GM12892 (cell line): ENCODE measurements around the gene UIMC1.
"Not testable (repeated sequence)": the region's sequence is repeated elsewhere in the genome, so short reads cannot be mapped to it uniquely, and the experiment has no call there.

Source experiments
- DNase-seq: peaks from one replicate; pipeline ENCODE4 v3.0.0; 2011; ENCODE audit not compliant: insufficient read length
- FAIRE-seq: peaks from 2 replicates; lab custom pipeline; 2011; peaks lifted over from hg19 to GRCh38; lab: Jason Lieb, UNC
- POLR2A ChIP-seq: IDR thresholded peaks from 2 replicates; pipeline ENCODE4 v1.6.1; 2011; ENCODE audit warnings: low read depth, low read length, control low read depth
- POLR2AphosphoS5 ChIP-seq: IDR thresholded peaks from 2 replicates; pipeline ENCODE4 v1.6.1; 2011; ENCODE audit warnings: low read depth, low read length, control low read depth
- TAF1 ChIP-seq: IDR thresholded peaks from 2 replicates; pipeline ENCODE4 v1.6.1; 2011; ENCODE audit warnings: low read depth, mild to moderate bottlenecking, control low read depth, low read length, borderline replicate concordance

The UIMC1 gene

GRCh38 chr5:176879663-176880361, 126.8 kb downstream of the UIMC1 start:
- TF ChIP-seq TAF1 (no peak), POLR2AphosphoS5 (no peak), POLR2A (no peak)
- FAIRE-seq, result no peak

GRCh38 chr5:176878906-176879662, 127.5 kb downstream of the UIMC1 start:
- FAIRE-seq, result no peak
- no peak for DNase-seq
- TF ChIP-seq POLR2A, result no peak

More at GRCh38 chr5:176879663-176880361, 126.8 kb downstream of the UIMC1 start:
- DNase-seq, result no peak

- TF ChIP-seq POLR2AphosphoS5 (no peak), POLR2A (no peak), TAF1 (no peak)
- no peak for FAIRE-seq
- DNase-seq, result no peak
These were observed 128.1 kb downstream of the UIMC1 start for GRCh38 chr5:176878463-176878862.

GRCh38 chr5:176877793-176878331, 128.7 kb downstream of the UIMC1 start:
- no peak for FAIRE-seq
- no peak for TF ChIP-seq POLR2A
- no peak for TF ChIP-seq POLR2AphosphoS5
- no peak for TF ChIP-seq TAF1
- no peak for DNase-seq

- TF ChIP-seq POLR2A (no peak), TAF1 (no peak), POLR2AphosphoS5 (no peak)
- FAIRE-seq (no peak), DNase-seq (no peak)
These were observed 129.8 kb downstream of the UIMC1 start for GRCh38 chr5:176876506-176877431.

GRCh38 chr5:176875783-176876505, 130.6 kb downstream of the UIMC1 start:
- DNase-seq, result no peak
- no peak for TF ChIP-seq POLR2A
- no peak for FAIRE-seq

- no peak for FAIRE-seq
- DNase-seq, result no peak
- no peak for TF ChIP-seq POLR2A
- TF ChIP-seq POLR2AphosphoS5, result no peak
- no peak for TF ChIP-seq TAF1
These were observed 131.5 kb downstream of the UIMC1 start for GRCh38 chr5:176875014-176875550.

- FAIRE-seq (no peak), DNase-seq (no peak)
- no peak for TF ChIP-seq TAF1
- TF ChIP-seq POLR2A, result no peak
- TF ChIP-seq POLR2AphosphoS5, result no peak
These were observed 132.3 kb downstream of the UIMC1 start for GRCh38 chr5:176874198-176874780.

GRCh38 chr5:176873541-176874172, 132.9 kb downstream of the UIMC1 start:
- TF ChIP-seq POLR2A (no peak), TAF1 (no peak), POLR2AphosphoS5 (no peak)
- DNase-seq, result no peak
- no peak for FAIRE-seq

GRCh38 chr5:176873011-176873410, 133.6 kb downstream of the UIMC1 start:
- not testable (repeated sequence) for FAIRE-seq, DNase-seq

- FAIRE-seq, DNase-seq: not testable (repeated sequence)
These were observed 134.0 kb downstream of the UIMC1 start for GRCh38 chr5:176872586-176872985.

GRCh38 chr5:176870644-176871043, 135.9 kb downstream of the UIMC1 start:
- FAIRE-seq, DNase-seq: not testable (repeated sequence)
